Body of pancreas (tissue), 4 donors: ENCODE data around the gene CDK14.

ENCODE experiments used
- POLR2A ChIP-seq, 3 donors: fragments of 450-650 bp; IDR thresholded peaks; one replicate each; pipeline ENCODE4 v1.6.1; 2016; ENCODE audit warnings: antibody characterized with exemption in 3 of 3, mild to moderate bottlenecking in 2 of 3
- TF ChIP-seq, protein P1 (sequence below), 7 experiments: fragments of 450-650 bp in 4 of 7; fragments of 200-600 bp in 3 of 7; sonication (generic) in 3 of 7; IDR thresholded peaks; one replicate each; pipeline ENCODE4 v1.5.1; 2016 to 2019; ENCODE audit warnings: antibody characterized with exemption in 7 of 7

DNA sequence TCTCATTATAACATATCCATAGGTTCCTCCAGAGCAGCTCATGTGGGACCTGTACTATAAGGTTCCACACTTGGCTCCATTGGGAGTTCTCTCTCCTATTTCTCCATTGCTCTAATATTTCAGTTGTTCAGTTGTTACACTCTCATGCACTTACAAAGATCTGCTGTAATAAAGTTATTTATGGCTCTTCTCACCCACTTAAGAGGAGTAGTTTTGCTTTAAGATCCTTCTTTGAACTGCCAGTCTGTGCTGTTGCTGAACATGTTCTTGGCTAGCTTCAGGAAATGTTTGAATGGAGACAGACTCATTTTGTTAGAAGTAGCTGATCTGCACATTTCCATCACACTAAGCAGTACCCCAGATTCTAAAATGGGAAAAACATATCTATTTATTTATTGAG lies 250.1 kb downstream of the CDK14 start:
- TF ChIP-seq, protein P1, sequence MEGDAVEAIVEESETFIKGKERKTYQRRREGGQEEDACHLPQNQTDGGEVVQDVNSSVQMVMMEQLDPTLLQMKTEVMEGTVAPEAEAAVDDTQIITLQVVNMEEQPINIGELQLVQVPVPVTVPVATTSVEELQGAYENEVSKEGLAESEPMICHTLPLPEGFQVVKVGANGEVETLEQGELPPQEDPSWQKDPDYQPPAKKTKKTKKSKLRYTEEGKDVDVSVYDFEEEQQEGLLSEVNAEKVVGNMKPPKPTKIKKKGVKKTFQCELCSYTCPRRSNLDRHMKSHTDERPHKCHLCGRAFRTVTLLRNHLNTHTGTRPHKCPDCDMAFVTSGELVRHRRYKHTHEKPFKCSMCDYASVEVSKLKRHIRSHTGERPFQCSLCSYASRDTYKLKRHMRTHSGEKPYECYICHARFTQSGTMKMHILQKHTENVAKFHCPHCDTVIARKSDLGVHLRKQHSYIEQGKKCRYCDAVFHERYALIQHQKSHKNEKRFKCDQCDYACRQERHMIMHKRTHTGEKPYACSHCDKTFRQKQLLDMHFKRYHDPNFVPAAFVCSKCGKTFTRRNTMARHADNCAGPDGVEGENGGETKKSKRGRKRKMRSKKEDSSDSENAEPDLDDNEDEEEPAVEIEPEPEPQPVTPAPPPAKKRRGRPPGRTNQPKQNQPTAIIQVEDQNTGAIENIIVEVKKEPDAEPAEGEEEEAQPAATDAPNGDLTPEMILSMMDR (IDR thresholded peaks at IDR 0.05): no peak
- TF ChIP-seq POLR2A (IDR thresholded peaks at IDR 0.05): no peak
